Heart right ventricle (tissue), 16 donors: ENCODE results near the gene SEL1L. TPM values are rescaled to one million over a fixed set of nuclear protein-coding genes. Genes with fewer than 3 reads are reported as not detected.

Experiments
- ATAC-seq, 8 donors: fragments of 200-7000 bp; cut with Tn5 transposase; one replicate each; pipeline ENCODE4 v1.9.1; 2020; ENCODE audit warnings: mild to moderate bottlenecking in 8 of 8, moderate library complexity in 8 of 8, moderate number of reproducible peaks in 1 of 8
- DNase-seq, 2 donors: peaks; one replicate each; pipeline ENCODE4 v3.0.0-alpha.2; 2020
- H3K27ac ChIP-seq, 10 donors: fragments of 200-600 bp; sonication (generic) in 2 of 10; one replicate each; pipeline versions ENCODE4 v1.5.0 to v1.8.0; 2020 to 2022; ENCODE audit warnings: mild to moderate bottlenecking in 3 of 10
- H3K27me3 ChIP-seq, 7 donors: fragments of 200-600 bp; one replicate each; pipeline ENCODE4 v1.8.0; 2021 to 2022; ENCODE audit warnings: mild to moderate bottlenecking in 2 of 7
- H3K36me3 ChIP-seq, 9 donors: fragments of 200-600 bp; sonication (generic) in 1 of 9; one replicate each; pipeline versions ENCODE4 v1.5.0 to v1.8.0; 2020 to 2022; ENCODE audit warnings: mild to moderate bottlenecking in 2 of 9
- H3K4me1 ChIP-seq, 9 donors: fragments of 200-600 bp; sonication (generic) in 1 of 9; one replicate each; pipeline versions ENCODE4 v1.5.0 to v1.8.0; 2020 to 2022; ENCODE audit warnings: mild to moderate bottlenecking in 4 of 9
- H3K4me3 ChIP-seq, 10 donors: fragments of 200-600 bp; sonication (generic) in 2 of 10; one replicate each; pipeline versions ENCODE4 v1.5.0 to v1.8.0; 2020 to 2022; ENCODE audit warnings: mild to moderate bottlenecking in 7 of 10, moderate library complexity in 2 of 10
- H3K9me3 ChIP-seq, 11 donors: fragments of 200-600 bp in 10 of 11; sonication (generic) in 2 of 11; one replicate each; pipeline versions ENCODE4 v1.5.0 to v1.8.0; 2013 to 2022; ENCODE audit warnings: mild to moderate bottlenecking in 2 of 11, control low read depth in 1 of 11, moderate library complexity in 1 of 11
- CTCF ChIP-seq, 9 donors: fragments of 200-600 bp; sonication (generic) in 2 of 9; IDR thresholded peaks; one replicate each; pipeline versions ENCODE4 v1.5.0 to v1.8.0; 2021 to 2022; ENCODE audit warnings: antibody characterized with exemption in 9 of 9, mild to moderate bottlenecking in 5 of 9, moderate library complexity in 1 of 9
- WGBS, 2 donors: extraction: QIAGEN DNeasy Blood & Tissue Kit; methylation state at CpG; one replicate each; pipeline ENCODE4 v1.1.7; 2013; ENCODE audit warnings: inconsistent platforms in 1 of 2; 5-methylcytosine and 5-hydroxymethylcytosine counted together
- intact Hi-C, 10 donors: fragments of 100-400 bp; cut with DNase I; formaldehyde crosslinking; loops; one replicate each; pipeline versions ENCODE4 v1.11.1 to v1.14.2; 2022
- polyA plus RNA-seq, 2 donors: library from polyadenylated mRNA; stranded (reverse); fragments of 200-250 nt; gene quantifications; one replicate each; pipeline ENCODE4 v1.2.3, GENCODE V29; 2013
- total RNA-seq, 10 donors: library from RNA; stranded (reverse); fragmentation: NEBNext Ultra II Directional in 3 of 10; extraction: Animal tissue kit (Norgen Biotek cat#: 25700) in 3 of 10; gene quantifications; one replicate each; pipeline versions ENCODE4 v1.2.1 to v1.2.4, GENCODE V29; 2021 to 2023
- donor health status: Arrhythmogenic right ventricular cardiomyopathy.
- donor health status: ischemic (EF 13 %, LVEDD 7.1; RV severe dilation, severe dysfunction).
- donor health status: healthy with polysubstance abuse.
- donor health status: DM: no; HTN: yes; CAD: no.
- donor health status: DM: no; HTN: no; CAD: no.
- donor health status: ischemic (EF 25% LVEDD 6.9; RV normal size, moderate dysfunction).
- donor health status: ischemic (EF 25% LVEDD 5.7; RV mildly dilated, moderate dysfunction).
- donor health status: healthy.
- donor health status: DM: yes; HTN: yes; CAD: no.
- donor health status: Ischemic cardiomyopathy.
- donor health status: ischemic (EF 35%, LVEDD 5.7; RV mildly dilated, moderate dysfunction).
- donor health status: nonischemic (EF 11% LVEDD 7.7; RV severe dilation, severe dysfunction).
- donor health status: DM: yes; HTN: yes; CAD: no.
- donor health status: PGD.
- donor health status: ischemic (EF 29% LVEDD 5.4; RV normal size, mild dysfunction).
- donor health status: nonischemic (EF 23%, LVEDD 6.1; RV moderate dilation, normal function).

SEL1L gene
- total and polyA plus RNA-seq, 12 donors = 10.6 to 87.7 (median 57.1) TPM

- Histone ChIP-seq H3K9me3 (peaks cover 0 to 9% (median 0%) of the 10 kb centered on the region in 11 donors), H3K36me3 (peaks cover 0 to 12% (median 0%) of the 10 kb centered on the region in 9 donors), H3K4me1 (peaks cover 0 to 62% (median 47%) of the 10 kb centered on the region in 9 donors), H3K27me3 (peaks cover 0 to 4% (median 0%) of the 10 kb centered on the region in 7 donors), H3K4me3 (no peak overlapping the region), H3K27ac (peak overlapping the region in 8 of 10 donors; percentile 7 to 80 (median 60))
- TF ChIP-seq CTCF (IDR thresholded peaks at IDR 0.05) = no peak
- intact Hi-C loops = no loop called here
- DNase-seq (no peak), ATAC-seq (no peak)
- WGBS, 2 donors = 50 to 63% methylated on average over 3 of the region's 3 CpGs
Observed at GRCh38 chr14:81535396-81536164, 1.9 kb upstream of the SEL1L start.

GRCh38 chr14:81534510-81535074 lies 939 bp upstream of the SEL1L start:
- peak overlapping the region in 3 of 10 donors; percentile 3 to 95 (median 22) for H3K4me3 ChIP-seq
- peak overlapping the region in 5 of 10 donors; percentile 3 to 80 (median 68) for H3K27ac ChIP-seq
- peaks cover 0 to 9% (median 0%) of the 10 kb centered on the region in 11 donors for H3K9me3 ChIP-seq
- no peak for ATAC-seq
- H3K4me1 ChIP-seq = peaks cover 0 to 71% (median 56%) of the 10 kb centered on the region in 9 donors
- H3K27me3 ChIP-seq = no peaks in the 10 kb centered on the region
- WGBS, 2 donors = 93 to 94% methylated on average over 8 of the region's 8 CpGs
- peaks cover 0 to 13% (median 0%) of the 10 kb centered on the region in 9 donors for H3K36me3 ChIP-seq
- TF ChIP-seq CTCF (IDR thresholded peaks at IDR 0.05) = no peak
- no peak for DNase-seq
- intact Hi-C loops = no loop called here

GRCh38 chr14:81533212-81533535 lies 479 bp downstream of the SEL1L start:
- 0% methylated on average over 10 of the region's 10 CpGs for WGBS, 2 donors
- DNase-seq = no peak
- ATAC-seq = no peak
- H3K4me1 ChIP-seq = peaks cover 0 to 85% (median 70%) of the 10 kb centered on the region in 9 donors
- H3K27me3 ChIP-seq = no peaks in the 10 kb centered on the region
- H3K27ac ChIP-seq = peak overlapping the region in 8 of 10 donors; percentile 65 to 92 (median 80)
- H3K36me3 ChIP-seq = peaks cover 0 to 13% (median 0%) of the 10 kb centered on the region in 9 donors
- TF ChIP-seq CTCF (IDR thresholded peaks at IDR 0.05) = no peak
- peak overlapping the region; percentile 84 to 99 (median 94) for H3K4me3 ChIP-seq
- intact Hi-C loops = loop anchor here in 1 of 10 donors (2.0 kb wide), 1 partner anchor 14 kb away; no protein-coding TSS in a partner anchor
- peaks cover 0 to 4% (median 0%) of the 10 kb centered on the region in 11 donors for H3K9me3 ChIP-seq

GRCh38 chr14:81529391-81529790 lies 4.3 kb downstream of the SEL1L start:
- DNase-seq = no peak
- Histone ChIP-seq H3K27ac (no peak overlapping the region), H3K9me3 (no peaks in the 10 kb centered on the region), H3K4me1 (peaks cover 0 to 59% (median 48%) of the 10 kb centered on the region in 9 donors), H3K36me3 (peaks cover 0 to 41% (median 15%) of the 10 kb centered on the region in 9 donors), H3K4me3 (no peak overlapping the region), H3K27me3 (no peaks in the 10 kb centered on the region)
- no peak for ATAC-seq
- no peak for TF ChIP-seq CTCF (IDR thresholded peaks at IDR 0.05)
- WGBS, 2 donors = 61 to 67% methylated on average over 2 of the region's 2 CpGs
- intact Hi-C loops = no loop called here
